AG10803 (cell line): ENCODE results near the gene TANC2.

Source experiments
- DNase-seq: peaks from one replicate; pipeline ENCODE4 v3.0.0; 2010; ENCODE audit warnings: low read depth
- H3K4me3 ChIP-seq: 2 replicates; pipeline ENCODE4 v1.5.1; 2011; ENCODE audit warnings: mild to moderate bottlenecking, low read length, control low read depth
- TF ChIP-seq, protein P1 (sequence below): conservative IDR thresholded peaks from 2 replicates; pipeline ENCODE4 v1.5.1; 2011; ENCODE audit warnings: mild to moderate bottlenecking, low read length, control low read depth, inconsistent platforms

TANC2 gene

DNA sequence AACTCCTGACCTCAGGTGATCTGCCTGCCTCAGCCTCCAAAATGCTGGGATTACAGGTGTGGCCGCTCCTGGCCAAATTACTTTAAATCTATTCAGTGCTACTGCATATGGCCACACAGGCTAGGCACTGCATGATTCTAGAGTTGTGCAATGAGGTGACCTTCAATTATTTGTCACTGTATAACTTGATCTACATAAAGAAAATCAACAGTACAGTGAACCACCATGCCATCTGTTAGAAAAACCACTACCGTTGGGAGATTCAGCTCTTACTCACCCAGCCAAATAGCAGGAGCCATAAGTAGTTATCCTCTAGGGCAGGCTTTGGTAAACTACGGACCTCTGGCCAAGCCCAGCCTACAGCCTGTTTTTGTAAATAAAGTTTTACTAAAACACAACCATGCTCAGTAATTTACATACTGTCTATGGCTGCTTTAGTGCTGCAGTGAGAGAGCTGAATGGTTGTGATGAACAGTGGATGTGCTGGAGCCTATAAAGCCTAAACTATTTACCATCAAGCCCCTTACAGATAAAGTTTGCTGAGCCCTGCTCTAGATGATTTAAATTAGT, 40.7 kb upstream of the TANC2 start:
- TF ChIP-seq, protein P1, sequence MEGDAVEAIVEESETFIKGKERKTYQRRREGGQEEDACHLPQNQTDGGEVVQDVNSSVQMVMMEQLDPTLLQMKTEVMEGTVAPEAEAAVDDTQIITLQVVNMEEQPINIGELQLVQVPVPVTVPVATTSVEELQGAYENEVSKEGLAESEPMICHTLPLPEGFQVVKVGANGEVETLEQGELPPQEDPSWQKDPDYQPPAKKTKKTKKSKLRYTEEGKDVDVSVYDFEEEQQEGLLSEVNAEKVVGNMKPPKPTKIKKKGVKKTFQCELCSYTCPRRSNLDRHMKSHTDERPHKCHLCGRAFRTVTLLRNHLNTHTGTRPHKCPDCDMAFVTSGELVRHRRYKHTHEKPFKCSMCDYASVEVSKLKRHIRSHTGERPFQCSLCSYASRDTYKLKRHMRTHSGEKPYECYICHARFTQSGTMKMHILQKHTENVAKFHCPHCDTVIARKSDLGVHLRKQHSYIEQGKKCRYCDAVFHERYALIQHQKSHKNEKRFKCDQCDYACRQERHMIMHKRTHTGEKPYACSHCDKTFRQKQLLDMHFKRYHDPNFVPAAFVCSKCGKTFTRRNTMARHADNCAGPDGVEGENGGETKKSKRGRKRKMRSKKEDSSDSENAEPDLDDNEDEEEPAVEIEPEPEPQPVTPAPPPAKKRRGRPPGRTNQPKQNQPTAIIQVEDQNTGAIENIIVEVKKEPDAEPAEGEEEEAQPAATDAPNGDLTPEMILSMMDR, result no peak
- no peak for DNase-seq
- H3K4me3 ChIP-seq, result no peak overlapping the region

DNA sequence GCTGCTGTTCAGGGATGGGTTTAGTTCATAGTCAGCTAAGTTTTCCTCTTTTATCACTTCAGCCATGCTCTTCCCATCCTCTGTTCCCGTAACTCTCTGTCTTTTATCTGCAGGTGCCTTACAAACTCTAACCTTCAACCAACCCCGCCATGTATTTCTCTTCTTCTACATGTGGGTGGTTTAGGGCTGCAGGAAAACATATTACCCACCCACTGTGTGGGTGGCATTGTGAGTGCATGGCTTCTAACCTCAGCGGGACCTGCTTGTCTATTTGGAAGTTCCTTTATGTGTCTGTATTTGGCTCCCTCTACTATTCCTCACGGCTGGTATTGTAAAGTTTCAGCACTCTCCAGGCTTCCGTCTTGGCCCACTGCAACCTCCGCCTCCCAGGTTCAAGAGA, 39.0 kb upstream of the TANC2 start:
- H3K4me3 ChIP-seq, result no peak overlapping the region
- TF ChIP-seq, protein P1, result no peak
- DNase-seq, result no peak

DNA sequence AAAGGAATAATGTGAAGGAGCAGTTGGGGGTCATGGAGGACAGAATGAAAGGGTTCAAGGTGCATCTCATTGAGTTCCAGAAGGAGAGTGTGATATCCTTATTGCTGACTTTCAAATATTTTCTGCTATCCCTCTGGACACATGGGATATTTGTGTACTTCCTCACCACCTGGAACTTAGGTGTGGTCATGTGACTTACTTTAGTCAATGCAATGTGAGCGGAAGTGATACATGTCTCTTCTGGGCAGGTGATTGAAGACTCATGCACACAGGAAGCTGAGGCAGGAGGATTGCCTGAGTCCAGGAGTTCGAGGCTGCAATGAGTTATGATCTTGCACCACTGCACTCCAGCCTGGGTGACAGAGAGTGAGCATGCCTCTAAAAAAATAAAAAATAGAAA, 36.7 kb upstream of the TANC2 start:
- DNase-seq, result no peak
- TF ChIP-seq, protein P1, result no peak
- H3K4me3 ChIP-seq, result no peak overlapping the region

DNA sequence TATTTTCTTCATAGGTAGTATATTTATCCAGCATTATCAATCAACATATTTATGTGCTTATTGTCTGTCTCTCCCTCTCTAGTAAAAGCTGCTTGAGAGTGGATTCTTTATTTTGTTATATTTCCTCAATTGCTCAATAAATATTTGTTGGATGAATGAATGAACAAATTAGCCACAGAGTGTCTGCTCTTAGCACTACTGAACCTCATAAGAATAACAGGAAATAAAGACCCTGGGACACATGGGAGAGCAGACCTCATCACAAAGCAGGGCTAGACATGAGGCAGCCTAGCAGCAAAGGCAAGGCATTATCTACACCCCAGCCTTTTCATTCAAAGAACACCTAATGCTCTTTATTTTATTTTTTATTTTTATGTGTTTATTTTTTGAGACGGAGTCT, 34.9 kb upstream of the TANC2 start:
- TF ChIP-seq, protein P1, result no peak
- peak; percentile 48 for DNase-seq
- no peak overlapping the region for H3K4me3 ChIP-seq

DNA sequence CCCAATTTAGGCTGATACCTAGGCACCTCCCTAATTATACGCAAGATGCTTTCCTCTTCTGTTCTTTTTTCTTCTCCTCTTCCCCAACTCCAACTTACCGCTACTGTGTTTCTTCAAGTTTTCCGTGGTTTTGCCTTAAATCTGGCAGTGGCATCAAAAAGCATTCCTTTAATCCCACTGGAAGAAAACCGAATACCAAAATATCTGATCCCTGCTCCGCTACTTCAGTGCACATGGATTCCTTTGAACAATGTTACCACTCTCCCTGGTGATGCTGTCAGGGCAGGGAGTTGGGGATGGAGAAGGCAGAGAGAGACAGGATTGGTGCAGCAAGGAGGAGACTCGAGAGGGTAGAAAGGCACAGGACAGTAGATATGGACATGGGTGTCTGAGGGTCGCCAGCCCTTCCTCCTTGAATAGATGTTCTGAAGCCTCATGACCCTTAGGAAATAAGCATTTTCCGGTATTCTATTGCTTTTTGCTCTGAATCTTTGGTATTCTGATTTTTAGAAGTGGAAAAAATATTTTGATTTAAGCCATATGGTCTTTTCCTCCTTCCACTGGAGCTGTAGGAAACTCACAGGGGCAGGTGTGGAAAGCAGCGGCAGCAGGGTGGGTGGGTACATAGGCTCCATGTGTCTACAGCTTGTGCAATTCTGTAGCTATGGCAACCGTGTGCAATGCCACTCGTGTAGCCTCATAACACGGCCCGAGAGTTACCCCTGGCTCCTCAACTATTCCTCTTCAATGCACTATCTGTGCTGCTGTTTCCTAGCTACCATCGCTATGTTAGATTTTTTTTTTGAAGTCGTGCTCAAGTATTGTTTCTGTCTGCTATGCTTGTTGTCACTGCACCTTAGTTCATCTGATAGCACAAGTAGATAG, 32.3 kb upstream of the TANC2 start:
- TF ChIP-seq, protein P1, result no peak
- peak; percentile 58 for DNase-seq
- no peak overlapping the region for H3K4me3 ChIP-seq

DNA sequence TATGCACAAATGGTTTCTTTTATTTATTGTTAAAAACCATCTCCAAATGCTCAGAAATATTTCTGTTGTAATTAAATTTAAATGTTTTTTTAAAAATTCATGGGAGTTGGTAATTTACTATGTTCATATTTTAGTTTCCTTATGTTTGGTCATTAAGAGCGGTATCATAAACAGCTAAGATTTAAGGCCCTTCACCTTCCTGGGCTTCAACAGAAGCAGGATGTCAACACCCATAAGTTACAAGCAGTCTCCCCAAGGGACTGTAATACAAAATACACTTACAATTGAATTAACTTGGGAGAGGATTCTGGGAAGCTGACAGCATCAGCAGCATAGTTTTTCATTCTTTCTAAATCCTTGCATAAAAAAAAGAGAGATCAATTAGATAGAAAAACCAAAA, 30.9 kb upstream of the TANC2 start:
- TF ChIP-seq, protein P1, result no peak
- H3K4me3 ChIP-seq, result no peak overlapping the region
- no peak for DNase-seq

DNA sequence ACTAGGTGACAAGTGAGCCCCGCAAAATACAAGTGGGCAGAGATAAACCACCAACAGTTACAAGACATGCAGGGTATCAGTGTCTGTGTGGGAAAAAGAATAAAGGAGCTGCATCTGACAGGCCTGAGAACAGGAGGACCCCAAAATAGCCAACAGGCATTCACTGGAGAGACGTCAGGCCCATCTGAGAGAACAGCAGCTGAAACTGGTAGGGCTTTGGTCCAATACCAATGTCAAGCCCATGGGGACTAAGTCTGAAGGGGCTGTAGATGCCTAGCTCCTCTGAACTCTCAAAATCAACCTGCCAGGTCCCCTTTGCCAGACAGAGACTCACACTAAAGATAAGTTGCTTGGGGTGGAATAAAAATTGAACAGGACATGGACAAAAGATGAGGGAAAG, 30.5 kb upstream of the TANC2 start:
- no peak overlapping the region for H3K4me3 ChIP-seq
- no peak for DNase-seq
- TF ChIP-seq, protein P1, result no peak
